Neural progenitor cell (in vitro differentiated cells): ENCODE data around the gene FBLN5.

Experiments
- EZH2 ChIP-seq: fragments of 200-600 bp; sonication (generic); IDR thresholded peaks from 2 replicates; pipeline ENCODE4 v1.6.1; 2017; ENCODE audit warnings: antibody characterized with exemption, mild to moderate bottlenecking, moderate library complexity
- EZH2phosphoT487 ChIP-seq: fragments of 200-600 bp; sonication (generic); IDR thresholded peaks from 2 replicates; pipeline ENCODE4 v1.6.1; 2017; ENCODE audit warnings: antibody characterized with exemption
- TF ChIP-seq, protein P1 (sequence below): fragments of 200-600 bp; sonication (generic); IDR thresholded peaks from 2 replicates; pipeline ENCODE4 v1.5.1; 2017; ENCODE audit warnings: antibody characterized with exemption, mild to moderate bottlenecking

- TF ChIP-seq, protein P1, sequence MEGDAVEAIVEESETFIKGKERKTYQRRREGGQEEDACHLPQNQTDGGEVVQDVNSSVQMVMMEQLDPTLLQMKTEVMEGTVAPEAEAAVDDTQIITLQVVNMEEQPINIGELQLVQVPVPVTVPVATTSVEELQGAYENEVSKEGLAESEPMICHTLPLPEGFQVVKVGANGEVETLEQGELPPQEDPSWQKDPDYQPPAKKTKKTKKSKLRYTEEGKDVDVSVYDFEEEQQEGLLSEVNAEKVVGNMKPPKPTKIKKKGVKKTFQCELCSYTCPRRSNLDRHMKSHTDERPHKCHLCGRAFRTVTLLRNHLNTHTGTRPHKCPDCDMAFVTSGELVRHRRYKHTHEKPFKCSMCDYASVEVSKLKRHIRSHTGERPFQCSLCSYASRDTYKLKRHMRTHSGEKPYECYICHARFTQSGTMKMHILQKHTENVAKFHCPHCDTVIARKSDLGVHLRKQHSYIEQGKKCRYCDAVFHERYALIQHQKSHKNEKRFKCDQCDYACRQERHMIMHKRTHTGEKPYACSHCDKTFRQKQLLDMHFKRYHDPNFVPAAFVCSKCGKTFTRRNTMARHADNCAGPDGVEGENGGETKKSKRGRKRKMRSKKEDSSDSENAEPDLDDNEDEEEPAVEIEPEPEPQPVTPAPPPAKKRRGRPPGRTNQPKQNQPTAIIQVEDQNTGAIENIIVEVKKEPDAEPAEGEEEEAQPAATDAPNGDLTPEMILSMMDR, result no peak
- no peak for TF ChIP-seq EZH2
- TF ChIP-seq EZH2phosphoT487, result no peak
Observed at GRCh38 chr14:91985521-91986255, 38.2 kb upstream of the FBLN5 start.
